GM18867 (cell line): ENCODE data around the gene GSTP1.
"Not testable (repeated sequence)": the region's sequence is repeated elsewhere in the genome, so short reads cannot be mapped to it uniquely, and the experiment has no call there.

Experiments used
- ATAC-seq: cut with Tn5 transposase; IDR thresholded peaks from one replicate; pipeline ENCODE4 v1.9.1; 2021; ENCODE audit warnings: mild to moderate bottlenecking, moderate library complexity; ENCODE audit not compliant: unreplicated experiment

The GSTP1 gene

DNA sequence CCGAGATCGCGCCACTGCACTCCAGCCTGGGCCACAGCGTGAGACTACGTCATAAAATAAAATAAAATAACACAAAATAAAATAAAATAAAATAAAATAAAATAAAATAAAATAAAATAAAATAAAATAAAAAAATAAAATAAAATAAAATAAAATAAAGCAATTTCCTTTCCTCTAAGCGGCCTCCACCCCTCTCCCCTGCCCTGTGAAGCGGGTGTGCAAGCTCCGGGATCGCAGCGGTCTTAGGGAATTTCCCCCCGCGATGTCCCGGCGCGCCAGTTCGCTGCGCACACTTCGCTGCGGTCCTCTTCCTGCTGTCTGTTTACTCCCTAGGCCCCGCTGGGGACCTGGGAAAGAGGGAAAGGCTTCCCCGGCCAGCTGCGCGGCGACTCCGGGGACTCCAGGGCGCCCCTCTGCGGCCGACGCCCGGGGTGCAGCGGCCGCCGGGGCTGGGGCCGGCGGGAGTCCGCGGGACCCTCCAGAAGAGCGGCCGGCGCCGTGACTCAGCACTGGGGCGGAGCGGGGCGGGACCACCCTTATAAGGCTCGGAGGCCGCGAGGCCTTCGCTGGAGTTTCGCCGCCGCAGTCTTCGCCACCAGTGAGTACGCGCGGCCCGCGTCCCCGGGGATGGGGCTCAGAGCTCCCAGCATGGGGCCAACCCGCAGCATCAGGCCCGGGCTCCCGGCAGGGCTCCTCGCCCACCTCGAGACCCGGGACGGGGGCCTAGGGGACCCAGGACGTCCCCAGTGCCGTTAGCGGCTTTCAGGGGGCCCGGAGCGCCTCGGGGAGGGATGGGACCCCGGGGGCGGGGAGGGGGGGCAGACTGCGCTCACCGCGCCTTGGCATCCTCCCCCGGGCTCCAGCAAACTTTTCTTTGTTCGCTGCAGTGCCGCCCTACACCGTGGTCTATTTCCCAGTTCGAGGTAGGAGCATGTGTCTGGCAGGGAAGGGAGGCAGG is at the start of gene GSTP1:
GSTP1 (plus strand) TSS at position 566 of the 958 bp plus-strand sequence; CDS start at position 598, 32 bp downstream.
- peak; percentile 63 for ATAC-seq

DNA sequence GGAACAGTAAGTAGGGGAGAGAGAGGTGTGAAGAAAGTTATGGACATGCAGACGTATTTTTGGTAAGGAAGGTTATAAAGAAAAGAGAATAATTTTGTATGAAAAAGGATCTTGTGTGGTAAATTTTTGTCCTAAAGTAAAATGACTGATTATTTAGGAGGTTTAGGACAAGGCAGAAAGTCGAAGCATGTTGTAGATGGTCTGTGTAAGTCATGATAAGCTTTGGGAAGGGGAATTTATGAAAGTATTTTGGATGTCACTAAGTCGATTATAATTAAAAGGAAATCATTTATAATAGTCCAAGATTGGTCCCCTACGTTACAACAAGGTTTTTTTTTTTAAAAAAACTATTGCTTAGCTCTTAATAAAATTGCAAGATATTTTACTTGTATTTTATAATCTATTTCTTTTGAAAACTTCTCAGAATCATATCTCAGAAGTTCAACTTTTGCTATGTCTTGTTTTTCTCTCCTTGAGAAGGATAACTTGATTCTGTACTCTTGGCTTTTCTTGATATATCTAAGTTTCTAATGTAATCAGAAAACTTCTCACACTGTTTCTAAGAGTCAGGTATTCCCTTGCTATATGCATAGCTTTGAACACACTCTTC is 49.4 kb upstream of the GSTP1 start:
- no peak for ATAC-seq

DNA sequence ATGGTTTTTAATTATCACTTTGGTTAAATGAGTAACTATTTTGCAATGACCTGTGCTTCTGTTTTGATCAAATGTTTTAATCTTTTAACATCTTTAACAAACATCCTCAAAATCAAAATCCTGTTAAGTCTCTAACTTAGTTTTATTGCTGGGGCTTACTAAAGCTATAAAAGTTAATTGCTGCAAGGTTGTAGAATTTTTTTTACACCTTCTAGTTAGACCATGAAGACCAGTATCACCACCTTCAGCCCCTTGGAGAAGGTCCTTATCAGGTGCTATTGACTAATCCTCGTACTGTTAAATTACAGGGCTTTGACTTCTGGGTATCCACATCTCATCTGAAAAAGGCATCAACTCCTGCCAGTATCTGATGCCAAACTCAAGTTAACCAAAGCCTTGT is 48.1 kb upstream of the GSTP1 start:
- ATAC-seq: no peak

DNA sequence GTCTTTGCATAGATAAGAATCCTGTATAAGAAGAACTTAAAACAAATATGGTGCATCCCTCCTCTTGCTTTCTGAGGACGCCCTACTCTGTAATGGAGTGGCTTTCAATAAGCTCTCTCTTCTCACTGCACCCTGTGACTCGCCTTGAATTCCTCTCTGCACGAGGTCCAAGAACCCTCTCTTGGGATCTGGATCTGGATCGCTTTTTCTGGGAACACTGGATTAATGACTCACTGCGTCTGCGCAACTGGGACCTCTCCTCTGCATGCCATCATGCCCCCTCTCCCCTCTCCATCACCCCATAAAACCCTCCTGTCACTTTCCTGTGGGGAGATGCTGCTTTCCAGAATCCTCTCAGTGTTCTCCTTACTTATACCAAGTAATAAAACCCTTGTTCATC is 45.3 kb upstream of the GSTP1 start:
- no peak for ATAC-seq

DNA sequence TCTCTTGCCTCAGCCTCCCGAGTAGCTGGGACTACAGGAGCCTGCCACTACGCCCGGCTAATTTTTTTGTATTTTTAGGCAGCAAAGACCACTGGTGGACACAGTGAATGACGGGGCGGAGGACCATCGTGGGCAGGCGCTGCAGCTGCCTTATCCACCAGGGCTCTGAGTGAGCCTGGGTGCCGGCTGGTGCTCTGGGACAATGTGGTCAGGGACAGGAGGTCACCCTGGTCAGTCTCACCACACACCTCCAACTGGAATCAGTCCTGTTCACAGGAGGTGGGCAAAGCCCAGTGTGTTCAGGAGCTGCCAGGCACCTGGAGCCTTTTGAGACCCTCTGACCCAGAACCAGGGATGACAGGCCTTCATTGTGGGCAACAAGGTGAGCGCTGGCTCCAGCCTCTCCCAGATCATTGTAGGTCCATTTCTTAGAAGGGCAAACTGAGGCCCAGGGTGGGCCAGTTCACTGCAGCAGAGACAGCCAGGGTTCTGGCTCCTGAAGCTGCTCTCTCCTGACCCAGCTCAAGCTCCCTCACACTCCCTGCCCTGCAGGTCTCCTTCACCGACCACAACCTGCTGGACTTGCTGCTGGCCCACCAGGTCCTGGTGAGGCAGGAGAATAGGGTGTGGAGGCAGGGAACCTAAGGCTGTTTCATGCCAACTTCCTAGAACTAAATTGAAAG is 44.6 kb upstream of the GSTP1 start:
- ATAC-seq: no peak

DNA sequence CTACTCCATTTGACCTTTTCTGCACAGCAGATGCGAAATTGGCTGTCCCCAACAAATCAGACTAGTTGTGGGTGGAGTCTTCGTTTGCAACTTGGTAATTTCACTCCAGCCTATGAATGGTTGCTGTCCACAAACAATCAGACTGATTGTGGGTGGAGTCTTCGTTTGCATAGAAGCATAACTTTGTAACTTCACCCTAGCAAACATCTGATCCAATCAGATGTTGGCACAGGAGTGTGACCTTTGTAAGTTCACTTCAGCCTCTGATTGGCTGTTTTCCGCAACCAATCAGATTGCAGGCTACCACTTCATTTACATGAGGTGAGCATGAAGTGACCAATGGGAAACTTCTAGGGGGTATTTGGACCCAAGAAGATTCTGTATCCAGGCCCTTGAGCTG is 44.1 kb upstream of the GSTP1 start:
- ATAC-seq: no peak

DNA sequence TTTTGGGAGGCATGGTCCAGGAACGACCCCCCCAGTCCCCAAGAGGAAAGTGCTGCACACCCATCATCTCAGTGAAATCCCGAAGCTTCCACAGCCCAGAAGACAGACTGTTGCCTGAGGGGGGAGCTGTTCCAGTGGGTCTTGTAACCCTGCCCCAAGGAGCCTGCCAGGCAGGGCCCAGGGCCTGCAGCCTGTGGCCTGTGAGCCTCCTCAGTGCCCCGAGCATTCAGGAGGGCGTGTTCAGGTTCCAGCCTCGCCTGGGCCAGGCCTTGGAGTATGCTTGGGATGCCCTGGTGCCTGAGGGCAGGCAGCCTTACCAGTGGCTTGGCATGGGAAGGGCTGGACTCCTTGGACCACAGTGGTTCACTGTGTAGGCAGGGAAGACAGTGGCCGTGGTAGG is 42.4 kb upstream of the GSTP1 start:
- ATAC-seq: no peak

DNA sequence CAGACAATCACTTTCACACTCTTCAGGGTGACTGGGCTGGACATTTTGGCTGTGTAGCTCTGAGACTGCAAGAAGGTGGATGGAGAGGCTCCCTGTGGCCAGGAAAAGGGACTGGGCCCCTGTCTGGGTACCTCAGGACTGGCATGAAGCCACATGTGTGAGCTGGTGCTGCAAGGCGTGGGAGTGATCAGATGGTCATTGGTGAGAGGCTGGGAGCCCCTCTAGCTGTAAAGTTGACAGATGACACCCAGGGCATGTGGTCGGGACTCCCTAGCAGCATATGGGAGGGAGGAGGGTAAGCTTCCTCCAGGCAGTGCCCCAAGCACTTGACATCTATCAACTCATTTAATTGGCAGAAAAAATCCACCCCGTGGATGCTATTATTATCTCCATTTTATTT is 41.4 kb upstream of the GSTP1 start:
- ATAC-seq: no peak

DNA sequence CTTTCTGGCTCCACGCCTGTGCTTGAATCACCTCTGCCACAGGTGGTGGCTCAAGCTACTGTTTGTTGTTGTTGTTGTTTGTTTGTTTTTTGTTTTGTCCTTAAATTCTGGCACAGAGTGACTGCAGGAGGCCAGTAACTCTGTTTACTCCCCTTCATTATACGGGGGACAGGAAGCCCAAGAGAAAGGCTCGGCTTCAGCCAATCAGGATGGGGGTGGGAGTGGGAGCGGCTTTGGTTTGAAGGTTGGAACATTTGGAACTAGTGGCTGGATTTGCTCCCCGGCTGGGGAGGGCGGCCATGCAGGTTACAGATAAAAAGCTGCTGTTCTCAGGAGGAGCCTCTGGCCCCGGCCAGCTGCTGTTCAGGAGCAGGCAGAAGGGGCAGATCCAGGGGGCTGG is 40.6 kb upstream of the GSTP1 start:
- ATAC-seq: no peak

DNA sequence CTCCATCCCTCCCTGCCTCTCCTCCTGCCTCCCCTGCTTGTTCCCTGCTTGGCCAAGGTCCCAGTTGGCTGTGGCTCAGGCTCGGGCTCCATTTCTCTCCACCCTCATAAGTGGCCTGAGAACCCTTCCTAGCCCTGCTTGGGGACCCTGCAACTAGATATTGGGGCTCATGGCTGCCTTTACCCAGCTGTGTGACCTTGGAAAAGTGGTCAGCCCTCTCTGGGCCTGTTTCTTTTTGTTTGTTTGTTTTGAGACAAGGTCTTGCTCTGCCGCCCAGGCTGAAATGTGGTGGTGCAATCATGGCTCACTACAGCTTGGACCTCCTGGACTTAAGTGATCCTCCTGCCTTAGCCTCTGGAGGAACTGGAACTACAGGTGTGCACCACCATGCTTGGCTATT is 40.0 kb upstream of the GSTP1 start:
- no peak for ATAC-seq

DNA sequence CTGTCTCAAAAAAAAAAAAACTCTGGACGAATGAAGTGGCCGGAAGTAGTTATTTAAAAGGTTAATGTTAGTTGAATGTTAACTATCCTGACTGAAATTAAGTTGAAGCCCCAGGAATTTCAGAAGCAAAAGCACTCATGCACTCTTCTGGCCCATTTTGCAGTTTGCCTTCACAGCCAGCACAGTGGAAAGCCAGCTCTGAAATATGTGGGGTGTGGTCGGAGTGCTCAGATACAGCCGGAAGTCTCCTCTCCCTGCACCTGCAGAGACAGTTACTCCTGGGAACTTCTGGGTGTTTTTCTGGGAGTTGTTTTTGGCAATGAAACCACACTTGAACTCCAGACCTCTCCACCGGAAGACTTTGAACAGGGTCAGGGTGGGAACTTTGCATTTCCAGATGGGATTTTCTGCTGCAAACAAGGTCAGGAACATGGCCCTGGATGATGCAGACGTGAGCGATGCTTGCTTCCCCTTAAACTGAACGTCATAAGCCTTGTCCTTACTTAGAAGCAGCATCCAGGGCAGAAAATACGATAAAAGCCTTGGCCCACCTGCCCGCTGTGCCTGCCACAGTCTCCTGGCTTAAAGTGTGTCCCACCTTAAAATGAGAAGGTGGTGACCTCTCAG is 38.9 kb upstream of the GSTP1 start:
- ATAC-seq: no peak

DNA sequence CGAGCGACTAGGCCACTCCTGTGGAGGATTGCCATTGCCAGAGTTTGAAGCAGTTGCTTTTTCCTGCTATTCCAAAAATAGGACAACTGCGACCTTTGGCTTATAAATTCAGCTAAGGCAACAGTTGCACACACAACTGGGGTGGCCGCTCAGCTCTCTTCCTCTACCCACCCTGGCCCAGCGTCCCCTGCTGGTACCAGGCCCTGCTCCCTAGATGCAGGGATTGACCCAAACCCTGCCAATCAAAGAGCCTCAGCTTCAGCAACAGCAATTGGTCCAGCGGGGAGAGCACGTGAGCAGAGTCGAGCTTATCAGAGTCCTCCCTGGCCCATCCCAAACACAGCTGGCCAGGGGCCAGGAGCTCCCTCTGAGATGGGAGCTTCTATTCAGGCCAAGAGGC is 38.3 kb upstream of the GSTP1 start:
- no peak for ATAC-seq

DNA sequence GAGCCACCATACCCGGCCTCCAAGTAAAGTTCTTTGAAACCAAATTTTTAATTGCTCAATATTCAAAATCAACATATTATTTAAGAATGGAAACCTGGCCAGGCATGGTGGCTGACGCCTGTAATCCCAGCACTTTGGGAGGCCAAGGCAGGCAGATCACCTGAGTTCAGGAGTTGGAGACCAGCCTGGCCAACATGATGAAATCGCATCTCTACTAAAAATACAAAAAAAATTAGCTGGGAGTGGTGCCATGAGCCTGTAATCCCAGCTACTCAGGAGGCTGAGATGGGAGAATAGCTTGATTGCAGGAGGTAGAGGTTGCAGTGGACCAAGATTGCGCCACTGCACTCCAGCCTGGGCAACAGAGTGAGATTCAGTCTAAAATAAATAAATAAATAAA is 35.5 kb upstream of the GSTP1 start:
- ATAC-seq: not testable (repeated sequence)

DNA sequence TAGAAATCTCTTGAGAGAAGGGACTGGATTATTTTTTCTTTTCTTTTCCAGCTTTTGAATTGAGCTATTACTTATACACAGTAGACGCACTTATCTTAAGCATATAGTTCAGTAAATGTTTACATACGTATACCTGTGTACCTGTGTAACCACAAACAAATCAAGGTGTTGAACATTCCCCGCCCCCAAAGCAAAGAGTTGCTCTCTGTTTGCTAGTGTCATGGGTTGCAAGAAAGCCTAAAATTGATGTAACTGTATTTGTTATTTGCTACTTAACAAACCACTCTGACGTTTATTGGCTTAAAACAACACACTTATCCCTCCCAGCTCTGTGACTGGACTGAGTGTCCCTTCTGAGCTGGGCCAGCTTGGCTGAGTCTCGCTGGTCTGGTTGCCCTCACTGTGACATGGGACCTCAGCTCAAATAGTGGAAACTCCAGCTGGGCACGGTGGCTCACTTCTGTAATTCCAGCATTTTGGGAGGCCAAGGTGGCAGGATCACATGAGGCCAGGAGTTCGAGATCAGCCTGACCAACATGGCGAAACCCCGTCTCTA is 35.0 kb upstream of the GSTP1 start:
- ATAC-seq: no peak

DNA sequence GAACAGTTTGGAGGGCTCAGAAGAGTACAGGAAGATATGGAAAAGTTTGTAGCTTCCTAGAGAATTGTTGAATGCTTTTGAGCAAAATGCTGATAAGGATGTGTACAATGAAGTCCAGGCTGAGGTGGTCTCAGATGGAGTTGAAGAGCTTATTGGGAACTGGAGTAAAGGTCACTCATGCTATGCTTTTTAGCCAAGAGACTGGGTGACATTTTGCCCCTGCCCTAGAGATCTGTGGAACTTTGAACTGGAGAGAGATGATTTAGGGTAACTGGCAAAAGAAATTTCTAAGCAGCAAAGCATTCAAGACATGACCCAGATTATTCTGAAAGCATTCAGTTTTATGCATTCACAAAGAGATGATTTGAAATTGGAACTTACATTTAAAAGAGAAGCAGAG is 32.5 kb upstream of the GSTP1 start:
- ATAC-seq: no peak

DNA sequence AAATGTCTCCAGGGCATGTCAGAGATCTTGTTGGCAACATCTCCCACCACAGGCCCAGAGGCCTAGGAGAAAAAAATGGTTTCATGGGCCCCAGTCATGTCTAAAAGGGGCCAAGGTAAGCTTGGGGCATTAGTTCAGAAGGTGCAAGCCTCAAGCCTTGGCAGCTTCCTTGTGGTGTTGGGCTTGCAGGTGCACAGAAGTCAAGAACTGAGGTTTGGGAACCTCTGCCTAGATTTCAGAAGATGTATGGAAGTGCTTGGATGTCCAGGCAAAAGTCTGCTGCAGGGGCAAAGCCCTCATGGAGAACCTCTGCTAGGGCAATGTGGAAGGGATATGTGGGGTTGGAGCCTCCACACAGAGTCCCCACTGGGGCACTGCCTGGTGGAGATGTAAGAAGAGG is 31.9 kb upstream of the GSTP1 start:
- ATAC-seq: not testable (repeated sequence)

DNA sequence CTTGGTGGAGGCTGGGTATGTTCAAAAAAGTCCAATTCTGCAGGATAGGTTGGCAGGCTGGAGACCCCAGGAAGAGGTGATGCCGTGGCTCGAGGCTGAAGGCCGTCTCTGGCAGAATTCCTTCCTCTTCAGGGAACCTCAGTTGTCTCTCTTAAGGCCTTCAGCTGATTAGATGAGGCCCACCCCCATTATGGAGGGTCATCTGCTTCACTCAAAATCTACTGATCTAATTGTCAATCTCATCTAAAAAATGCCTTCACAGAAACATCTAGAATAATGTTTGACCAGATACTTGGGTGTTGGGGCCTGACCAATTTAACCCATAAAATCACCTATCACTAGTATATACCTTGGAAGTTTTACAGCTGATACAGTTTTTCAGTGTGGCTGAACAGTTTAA is 27.4 kb upstream of the GSTP1 start:
- ATAC-seq: no peak

DNA sequence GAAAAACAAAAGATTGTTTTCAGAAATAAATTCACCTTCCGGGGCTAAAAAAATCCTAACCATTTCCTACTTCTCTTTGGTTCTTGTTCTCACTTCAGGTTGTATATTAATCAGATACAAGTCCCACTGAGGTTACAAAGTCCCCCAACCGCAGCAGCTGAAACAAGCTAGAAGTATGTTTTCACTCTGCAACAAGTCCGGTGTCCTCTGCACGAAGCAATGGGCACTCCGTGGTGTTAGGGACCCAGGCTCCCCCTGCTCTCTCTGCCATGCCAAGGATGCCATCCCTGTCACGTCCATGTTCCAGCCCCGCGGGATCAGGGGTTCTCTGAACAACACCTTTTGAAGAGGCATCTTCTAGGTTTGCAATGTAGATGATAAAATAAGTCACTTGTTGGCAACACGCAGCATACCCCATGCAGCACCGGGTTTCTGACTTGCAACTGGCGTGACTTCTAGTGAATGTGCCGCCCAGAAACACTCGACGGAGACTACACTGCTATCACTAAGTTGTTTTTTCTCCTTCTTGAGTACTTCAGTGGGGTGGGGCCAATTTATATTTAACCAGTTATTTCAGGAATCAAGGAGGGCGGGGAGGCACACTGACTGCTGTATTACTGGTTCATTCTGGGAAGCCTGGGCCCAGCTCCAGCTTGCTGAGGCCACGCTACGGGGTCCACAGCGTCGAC is 25.4 kb upstream of the GSTP1 start:
- ATAC-seq: no peak

DNA sequence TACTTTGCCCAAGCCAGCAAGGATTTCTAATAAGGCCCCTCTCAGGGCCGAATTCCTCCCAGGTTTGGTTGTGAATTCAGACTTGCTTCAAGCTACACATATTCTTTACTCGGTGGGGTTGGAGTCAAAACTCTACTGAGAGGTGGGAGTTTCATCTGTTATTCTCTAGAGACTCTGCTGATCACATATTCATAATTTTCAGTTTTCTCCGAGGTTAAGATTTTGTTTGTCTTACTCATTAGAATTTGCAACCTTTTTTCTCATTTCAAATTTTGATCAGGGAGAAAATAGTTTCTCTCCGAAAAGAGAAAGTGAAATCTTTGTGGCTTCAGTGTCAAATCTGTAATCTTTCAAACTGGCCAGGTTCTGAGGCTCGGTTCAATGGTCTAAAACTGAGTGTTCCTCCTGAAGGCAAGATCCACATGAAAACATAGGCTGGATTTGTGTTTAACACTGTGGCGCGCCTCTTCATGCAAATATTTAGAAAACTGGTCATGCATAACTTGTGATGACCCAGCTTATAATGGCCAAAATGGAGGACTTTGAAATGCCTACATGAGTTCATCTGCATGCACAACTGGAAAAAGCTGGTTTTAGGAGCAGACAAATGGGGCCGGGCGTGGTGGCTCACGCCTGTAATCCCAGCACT is 21.5 kb upstream of the GSTP1 start:
- ATAC-seq: peak; percentile 71
